Amniotic stem cell (primary cell): ENCODE data around the gene SF3A2.

ENCODE experiments used
- DNase-seq: peaks from one replicate; lab custom pipeline; 2025; lab: John Stamatoyannopoulos, UW

Gene SF3A2

GRCh38 chr19:2226840-2227360 lies 9.7 kb upstream of the SF3A2 start:
- DNase-seq = no peak

- no peak for DNase-seq
Measured at GRCh38 chr19:2227415-2228156, 9.0 kb upstream of the SF3A2 start.

GRCh38 chr19:2228157-2229030 lies 8.2 kb upstream of the SF3A2 start:
- no peak for DNase-seq

- no peak for DNase-seq
Measured at GRCh38 chr19:2229103-2230032, 7.3 kb upstream of the SF3A2 start.

GRCh38 chr19:2230033-2230531 lies 6.5 kb upstream of the SF3A2 start:
- DNase-seq = no peak

GRCh38 chr19:2230807-2231533 lies 5.7 kb upstream of the SF3A2 start:
- DNase-seq = no peak

GRCh38 chr19:2231621-2232221 lies 4.9 kb upstream of the SF3A2 start:
- DNase-seq = no peak

GRCh38 chr19:2232286-2233151 lies 4.1 kb upstream of the SF3A2 start:
- DNase-seq = no peak

- no peak for DNase-seq
Measured at GRCh38 chr19:2233601-2234280, 2.9 kb upstream of the SF3A2 start.

- DNase-seq = no peak
Measured at GRCh38 chr19:2234996-2235380, 1.6 kb upstream of the SF3A2 start.

GRCh38 chr19:2235381-2236063 lies 1.1 kb upstream of the SF3A2 start:
- DNase-seq = no peak

- DNase-seq = no peak
Measured at GRCh38 chr19:2236064-2236313, 635 bp upstream of the SF3A2 start.

GRCh38 chr19:2237051-2237868 lies 636 bp downstream of the SF3A2 start:
- no peak for DNase-seq

- no peak for DNase-seq
Measured at GRCh38 chr19:2237869-2238153, 1.2 kb downstream of the SF3A2 start.

- DNase-seq = no peak
Measured at GRCh38 chr19:2239173-2239572, 2.5 kb downstream of the SF3A2 start.

GRCh38 chr19:2239771-2240770 lies 3.4 kb downstream of the SF3A2 start:
- DNase-seq = no peak
